GM15510 (cell line): Measurements from ENCODE around the gene ARL6IP4.

Experiments used
- POLR2A ChIP-seq: IDR thresholded peaks from 3 replicates; pipeline ENCODE4 v1.6.1; 2011; ENCODE audit warnings: borderline replicate concordance; ENCODE audit not compliant: insufficient read length; ENCODE audit errors: extremely low read depth

The ARL6IP4 gene

GRCh38 chr12:122999196-122999946 lies 18.9 kb downstream of the ARL6IP4 start:
- TF ChIP-seq POLR2A, result no peak

GRCh38 chr12:122999986-123000420 lies 19.5 kb downstream of the ARL6IP4 start:
- no peak for TF ChIP-seq POLR2A

- no peak for TF ChIP-seq POLR2A
Observed at GRCh38 chr12:123000578-123000977, 20.1 kb downstream of the ARL6IP4 start.

GRCh38 chr12:123001464-123001863 lies 21.0 kb downstream of the ARL6IP4 start:
- TF ChIP-seq POLR2A, result no peak

GRCh38 chr12:123003257-123003656 lies 22.8 kb downstream of the ARL6IP4 start:
- TF ChIP-seq POLR2A, result no peak

GRCh38 chr12:123004287-123004686 lies 23.8 kb downstream of the ARL6IP4 start:
- TF ChIP-seq POLR2A, result no peak

- no peak for TF ChIP-seq POLR2A
Observed at GRCh38 chr12:123005081-123005626, 24.7 kb downstream of the ARL6IP4 start.

GRCh38 chr12:123006977-123007376 lies 26.5 kb downstream of the ARL6IP4 start:
- no peak for TF ChIP-seq POLR2A

GRCh38 chr12:123010110-123010509 lies 29.6 kb downstream of the ARL6IP4 start:
- no peak for TF ChIP-seq POLR2A

- TF ChIP-seq POLR2A, result no peak
Observed at GRCh38 chr12:123010681-123011080, 30.2 kb downstream of the ARL6IP4 start.

- TF ChIP-seq POLR2A, result no peak
Observed at GRCh38 chr12:123011701-123012100, 31.2 kb downstream of the ARL6IP4 start.

- TF ChIP-seq POLR2A, result no peak
Observed at GRCh38 chr12:123013185-123014095, 33.0 kb downstream of the ARL6IP4 start.

GRCh38 chr12:123017753-123018152 lies 37.3 kb downstream of the ARL6IP4 start:
- TF ChIP-seq POLR2A, result no peak

- TF ChIP-seq POLR2A, result no peak
Observed at GRCh38 chr12:123019841-123020138, 39.3 kb downstream of the ARL6IP4 start.
